Stomach (tissue), 4 donors: ENCODE measurements around the gene DEFB124.

Source experiments
- CTCF ChIP-seq, 7 experiments: fragments of 450-650 bp in 4 of 7; fragments of 200-600 bp in 3 of 7; sonication (generic) in 3 of 7; IDR thresholded peaks; one replicate each; pipeline ENCODE4 v1.5.1; 2016 to 2019; ENCODE audit warnings: antibody characterized with exemption in 7 of 7, control low read depth in 2 of 7, mild to moderate bottlenecking in 1 of 7
- POLR2A ChIP-seq, 4 donors: fragments of 450-650 bp; IDR thresholded peaks; one replicate each; pipeline ENCODE4 v1.6.1; 2016; ENCODE audit warnings: antibody characterized with exemption in 4 of 4, control low read depth in 2 of 4, mild to moderate bottlenecking in 1 of 4, moderate library complexity in 1 of 4
- POLR2AphosphoS5 ChIP-seq, 3 donors: sonication (generic); formaldehyde crosslinking; IDR thresholded peaks; one replicate each; pipeline ENCODE4 v1.6.1; 2016; ENCODE audit warnings: antibody characterized with exemption in 3 of 3

DNA sequence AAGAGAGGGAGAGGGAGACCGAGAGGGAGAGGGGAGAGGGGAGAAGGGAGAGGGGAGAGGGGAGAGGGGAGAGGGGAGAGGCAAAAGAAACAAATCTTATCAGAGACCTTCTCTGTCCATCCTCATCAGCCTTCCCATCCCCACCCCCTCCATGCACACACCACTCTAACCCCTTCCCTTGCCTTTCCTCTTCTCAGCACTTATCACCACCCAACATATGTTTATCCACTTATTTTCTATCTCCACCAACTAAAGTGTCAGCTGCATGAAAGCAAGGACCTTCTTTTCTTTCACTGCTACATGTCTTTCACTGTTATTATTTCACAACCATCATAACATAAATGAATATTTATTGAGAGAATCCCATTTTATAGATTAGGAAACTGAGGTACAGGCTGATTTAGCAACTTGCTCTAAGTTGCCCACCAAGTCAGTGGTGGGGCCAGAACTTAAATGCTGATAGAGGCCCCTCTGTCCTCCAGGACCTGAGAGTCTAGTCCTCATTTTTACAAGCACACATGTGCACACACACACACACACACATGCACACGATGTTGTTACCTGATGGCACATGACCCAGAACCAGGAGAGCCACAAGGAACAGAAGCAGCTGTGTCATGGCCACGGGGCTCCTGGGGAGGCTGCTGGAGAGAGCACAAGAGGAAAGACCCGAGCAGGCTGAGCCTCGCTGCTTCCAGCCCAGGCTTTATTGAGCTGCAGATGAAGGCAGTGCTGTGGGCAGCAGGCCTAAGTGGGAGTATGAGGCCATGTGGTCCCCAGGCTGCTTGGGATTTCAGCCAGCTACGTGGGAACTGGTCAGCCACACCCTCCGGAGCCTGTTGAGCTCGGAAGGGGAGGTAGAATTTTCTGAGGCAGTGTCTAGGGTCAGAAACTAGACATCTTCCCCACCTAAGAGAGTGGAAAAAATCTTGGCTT lies 2.3 kb downstream of the DEFB124 start:
- TF ChIP-seq CTCF (IDR thresholded peaks at IDR 0.05) (no peak), POLR2A (IDR thresholded peaks at IDR 0.05) (no peak), POLR2AphosphoS5 (IDR thresholded peaks at IDR 0.05) (no peak)
